Measurements from ENCODE around the gene KRI1. TPM values are rescaled to one million over a fixed set of nuclear protein-coding genes. Genes with fewer than 3 reads are reported as not detected.
"Not testable (repeated sequence)": the region's sequence is repeated elsewhere in the genome, so short reads cannot be mapped to it uniquely, and the experiment has no call there.

The KRI1 gene
- total and polyA plus RNA-seq, 8 donors, result 18.6 to 38.0 (median 34.3) TPM

DNA sequence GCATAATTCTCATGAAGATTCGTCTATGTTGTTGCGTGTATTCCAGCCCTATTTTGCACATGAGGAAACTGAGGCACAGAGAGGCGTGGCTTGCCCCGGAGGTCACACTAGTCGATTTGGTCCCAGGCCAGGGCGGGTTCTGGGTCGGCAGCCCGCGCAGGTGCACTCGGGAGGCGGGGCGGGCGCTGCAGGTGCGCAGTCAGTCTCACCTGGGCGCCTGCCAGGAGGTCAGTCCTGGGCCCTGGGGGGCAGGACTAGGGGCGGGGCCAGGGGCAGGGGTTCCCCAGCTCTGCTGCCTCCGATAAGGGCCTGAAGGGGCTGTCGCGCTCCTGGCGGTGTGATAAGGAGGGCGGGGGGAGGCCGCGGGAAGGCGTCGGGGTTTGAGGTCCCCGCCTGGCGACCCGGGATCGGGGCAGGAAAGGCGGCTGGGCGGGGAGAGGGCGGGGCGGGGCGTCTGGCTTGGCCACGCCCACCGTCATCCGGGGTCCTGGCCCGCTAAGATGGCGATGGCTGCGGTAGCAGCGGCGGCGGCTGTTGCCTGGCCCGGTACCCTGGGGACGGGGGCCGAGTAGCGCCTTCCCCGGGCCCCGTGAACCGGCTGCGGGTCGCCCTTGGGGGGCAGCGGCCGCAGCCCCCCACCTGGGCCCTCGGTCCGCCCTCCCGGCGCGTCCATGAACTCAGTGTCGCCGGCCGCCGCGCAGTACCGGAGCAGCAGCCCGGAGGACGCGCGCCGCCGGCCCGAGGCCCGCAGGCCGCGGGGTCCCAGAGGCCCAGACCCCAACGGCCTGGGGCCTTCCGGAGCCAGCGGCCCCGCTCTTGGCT, 22.2 kb downstream of the KRI1 start, which contains the start of gene ATG4D:
Gene ATG4D, plus strand, starts transcription at position 485 of the 822 bp plus-strand sequence. Its CDS starts 187 bp downstream, at position 672.
- DNase-seq (peak; percentile 63 to 95 (median 88)), ATAC-seq (peak; percentile 93)
- H3K36me3 ChIP-seq, result peaks cover 0 to 23% of the 10 kb centered on the region in 2 donors
- H3K9me3 ChIP-seq, result no peaks in the 10 kb centered on the region
- H3K27ac ChIP-seq, result peak within 1 kb of the TSS; percentile 77 to 85
- H3K27me3 ChIP-seq, result peaks cover 0 to 6% of the 10 kb centered on the region in 2 donors
- H3K4me3 ChIP-seq, result peak within 1 kb of the TSS; percentile 87 to 92
- TF ChIP-seq, protein P1, sequence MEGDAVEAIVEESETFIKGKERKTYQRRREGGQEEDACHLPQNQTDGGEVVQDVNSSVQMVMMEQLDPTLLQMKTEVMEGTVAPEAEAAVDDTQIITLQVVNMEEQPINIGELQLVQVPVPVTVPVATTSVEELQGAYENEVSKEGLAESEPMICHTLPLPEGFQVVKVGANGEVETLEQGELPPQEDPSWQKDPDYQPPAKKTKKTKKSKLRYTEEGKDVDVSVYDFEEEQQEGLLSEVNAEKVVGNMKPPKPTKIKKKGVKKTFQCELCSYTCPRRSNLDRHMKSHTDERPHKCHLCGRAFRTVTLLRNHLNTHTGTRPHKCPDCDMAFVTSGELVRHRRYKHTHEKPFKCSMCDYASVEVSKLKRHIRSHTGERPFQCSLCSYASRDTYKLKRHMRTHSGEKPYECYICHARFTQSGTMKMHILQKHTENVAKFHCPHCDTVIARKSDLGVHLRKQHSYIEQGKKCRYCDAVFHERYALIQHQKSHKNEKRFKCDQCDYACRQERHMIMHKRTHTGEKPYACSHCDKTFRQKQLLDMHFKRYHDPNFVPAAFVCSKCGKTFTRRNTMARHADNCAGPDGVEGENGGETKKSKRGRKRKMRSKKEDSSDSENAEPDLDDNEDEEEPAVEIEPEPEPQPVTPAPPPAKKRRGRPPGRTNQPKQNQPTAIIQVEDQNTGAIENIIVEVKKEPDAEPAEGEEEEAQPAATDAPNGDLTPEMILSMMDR (IDR thresholded peaks at IDR 0.05), result no peak
- intact Hi-C loops (cut with DNase I), result no loop called here
- H3K4me1 ChIP-seq, result peaks cover 7 to 41% of the 10 kb centered on the region in 2 donors

GRCh38 chr19:10543059-10543419, 22.8 kb downstream of the KRI1 start:
- Histone ChIP-seq H3K27me3 (peaks cover 0 to 12% of the 10 kb centered on the region in 2 donors), H3K27ac (no peak overlapping the region), H3K4me1 (peaks cover 7 to 41% of the 10 kb centered on the region in 2 donors), H3K4me3 (peak overlapping the region in 1 of 2 donors; percentile 92), H3K9me3 (no peaks in the 10 kb centered on the region), H3K36me3 (peaks cover 0 to 17% of the 10 kb centered on the region in 2 donors)
- TF ChIP-seq, protein P1 (IDR thresholded peaks at IDR 0.05), result no peak
- ATAC-seq (peak; percentile 1), DNase-seq (no peak)
- intact Hi-C loops (cut with DNase I), result no loop called here

GRCh38 chr19:10539016-10539415, 26.8 kb downstream of the KRI1 start:
- H3K27ac ChIP-seq; ATAC-seq; intact Hi-C loops (cut with DNase I); H3K36me3 ChIP-seq; DNase-seq; H3K4me3 ChIP-seq; H3K9me3 ChIP-seq: not testable (repeated sequence)
- peaks cover 0 to 23% of the 10 kb centered on the region in 2 donors for H3K4me1 ChIP-seq
- H3K27me3 ChIP-seq, result peaks cover 0 to 21% of the 10 kb centered on the region in 2 donors

- no peaks in the 10 kb centered on the region for H3K9me3 ChIP-seq
- no peak for ATAC-seq
- peaks cover 0 to 21% of the 10 kb centered on the region in 2 donors for H3K27me3 ChIP-seq
- no peaks in the 10 kb centered on the region for H3K36me3 ChIP-seq
- H3K27ac ChIP-seq, result no peak overlapping the region
- no peak overlapping the region for H3K4me3 ChIP-seq
- TF ChIP-seq, protein P1 (IDR thresholded peaks at IDR 0.05), result no peak
- DNase-seq, result no peak
- intact Hi-C loops (cut with DNase I), result no loop called here
- peaks cover 0 to 21% of the 10 kb centered on the region in 2 donors for H3K4me1 ChIP-seq
Measured at GRCh38 chr19:10538204-10538983, 27.4 kb downstream of the KRI1 start.

- DNase-seq, result no peak
- Histone ChIP-seq H3K27ac (no peak overlapping the region), H3K27me3 (peaks cover 0 to 21% of the 10 kb centered on the region in 2 donors), H3K4me1 (peaks cover 0 to 14% of the 10 kb centered on the region in 2 donors), H3K9me3 (peaks cover 0 to under 1% of the 10 kb centered on the region in 2 donors), H3K4me3 (no peak overlapping the region), H3K36me3 (no peaks in the 10 kb centered on the region)
- ATAC-seq, result no peak
- TF ChIP-seq, protein P1 (IDR thresholded peaks at IDR 0.05), result no peak
- intact Hi-C loops (cut with DNase I), result no loop called here
Measured at GRCh38 chr19:10537668-10538067, 28.1 kb downstream of the KRI1 start.

All from left lung (tissue), 10 donors.